Measurements from ENCODE around the gene ABCC4.

- TF ChIP-seq CTCF (IDR thresholded peaks at IDR 0.05) (no peak), POLR2A (IDR thresholded peaks at IDR 0.05) (no peak), POLR2AphosphoS5 (IDR thresholded peaks at IDR 0.05) (no peak), EP300 (IDR thresholded peaks at IDR 0.05) (no peak)
These were observed 140.9 kb downstream of the ABCC4 start for GRCh38 chr13:95160112-95160906.

Data from suprapubic skin (tissue), 4 donors.